Heart left ventricle (tissue), 13 donors: ENCODE measurements around the gene TTYH3.

Experiments used
- CTCF ChIP-seq, 12 donors: fragments of 200-600 bp; sonication (generic) in 4 of 12; IDR thresholded peaks; one replicate each; pipeline versions ENCODE4 v1.5.0 to v1.8.0; 2018 to 2022; ENCODE audit warnings: antibody characterized with exemption in 12 of 12, mild to moderate bottlenecking in 5 of 12
- POLR2A ChIP-seq, 2 donors: fragments of 450-650 bp; IDR thresholded peaks; one replicate each; pipeline ENCODE4 v1.6.1; 2017; ENCODE audit warnings: antibody characterized with exemption in 2 of 2, mild to moderate bottlenecking in 2 of 2, moderate library complexity in 2 of 2
- donor health status: ischemic (EF 13 %, LVEDD 7.1; RV severe dilation, severe dysfunction).
- donor health status: DM: no; HTN: yes; CAD: no.
- donor health status: DM: no; HTN: no; CAD: no.
- donor health status: ischemic (EF 25% LVEDD 6.9; RV normal size, moderate dysfunction).
- donor health status: ischemic (EF 25% LVEDD 5.7; RV mildly dilated, moderate dysfunction).
- donor health status: ischemic (EF 35%, LVEDD 5.7; RV mildly dilated, moderate dysfunction).
- donor health status: nonischemic (EF 11% LVEDD 7.7; RV severe dilation, severe dysfunction).
- donor health status: DM: yes; HTN: yes; CAD: no.
- donor health status: PGD.
- donor health status: ischemic (EF 29% LVEDD 5.4; RV normal size, mild dysfunction).
- donor health status: nonischemic (EF 23%, LVEDD 6.1; RV moderate dilation, normal function).

DNA sequence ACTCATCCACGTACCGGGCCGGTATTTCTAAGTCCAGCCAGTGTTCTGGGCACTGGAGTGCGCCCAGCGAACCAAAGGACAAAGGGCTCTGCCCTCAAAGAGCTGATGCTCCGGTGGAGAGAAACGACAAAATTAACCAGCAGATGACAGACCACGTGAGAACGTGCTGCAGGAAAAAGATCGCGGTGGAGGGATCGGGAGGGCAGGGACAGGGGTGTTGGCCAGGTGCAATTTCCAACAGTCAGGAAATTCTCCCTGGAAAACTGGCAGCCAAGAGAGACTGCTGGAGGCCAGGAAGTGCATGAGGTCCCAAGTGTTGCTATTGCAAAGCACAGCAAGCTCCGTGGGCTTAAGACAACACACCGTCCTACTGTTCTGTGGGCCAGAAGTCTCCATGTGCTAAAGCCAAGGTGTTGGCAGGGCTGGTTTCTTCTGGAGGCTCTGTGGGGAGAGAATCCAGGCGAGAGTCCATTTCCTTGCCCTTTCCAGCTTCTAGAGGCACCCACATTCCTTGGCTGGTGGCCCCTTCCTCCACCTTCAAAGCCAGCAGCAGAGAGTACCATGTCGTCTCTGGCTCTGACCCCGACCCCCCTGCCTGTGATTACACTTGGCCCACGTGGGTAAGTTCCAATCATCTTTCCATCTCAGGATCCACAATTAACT is 34.9 kb downstream of the TTYH3 start:
- TF ChIP-seq CTCF (IDR thresholded peaks at IDR 0.05) = no peak
- TF ChIP-seq POLR2A (IDR thresholded peaks at IDR 0.05) = no peak
